ENCODE measurements around the gene CR1. TPM values are rescaled to one million over a fixed set of nuclear protein-coding genes. Genes with fewer than 3 reads are reported as not detected.
"Not testable (repeated sequence)": the region's sequence is repeated elsewhere in the genome, so short reads cannot be mapped to it uniquely, and the experiment has no call there.

The CR1 gene
- polyA plus RNA-seq, 3 donors, result 11.3 to 30.8 (median 26.5) TPM

DNA sequence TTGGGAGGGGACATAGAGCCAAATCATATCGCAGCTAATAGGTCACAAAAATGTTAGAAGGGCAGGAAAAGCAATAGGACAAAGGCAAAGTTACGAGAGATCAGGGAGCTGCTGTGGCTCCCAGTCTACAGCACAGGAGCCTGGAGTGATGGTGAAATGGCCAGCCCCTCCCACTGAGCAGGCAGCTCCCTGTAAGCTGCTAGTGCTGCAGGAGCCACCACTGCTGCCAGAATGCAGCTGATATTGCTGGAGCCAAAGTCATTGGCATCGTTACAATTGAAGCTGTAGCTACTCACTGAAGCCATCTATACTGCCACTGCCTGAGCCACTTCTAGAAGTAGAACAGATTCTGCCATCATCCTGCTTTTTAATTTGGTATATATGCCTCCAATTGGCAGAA is 29.3 kb downstream of the CR1 start:
- H3K4me3 Mint-ChIP-seq; H3K4me1 Mint-ChIP-seq; H4K20me1 ChIP-seq (ENCODE audit: insufficient read depth, low read length); intact Hi-C loops (cut with micrococcal nuclease); H3K27me3 ChIP-seq (ENCODE audit: control insufficient read depth in 2 of 2, insufficient read depth in 2 of 2, low read length in 2 of 2); H3K27me3 Mint-ChIP-seq (ENCODE audit: low read depth in 3 of 3); H3K79me2 ChIP-seq (ENCODE audit: insufficient read depth, low read length); H3K27ac ChIP-seq (ENCODE audit: low read depth in 1 of 2, low read length in 2 of 2); H3K9me3 Mint-ChIP-seq; H3K4me1 ChIP-seq (ENCODE audit: control insufficient read depth in 1 of 2, insufficient read depth in 2 of 2, low read length in 2 of 2); H3K9ac ChIP-seq (ENCODE audit: insufficient read depth, low read length, poor library complexity, severe bottlenecking); H2AFZ ChIP-seq (ENCODE audit: insufficient read depth, low read depth, low read length, poor library complexity, severe bottlenecking); H3K9me3 ChIP-seq (replicated peaks in 1 of 2; ENCODE audit: control insufficient read depth in 1 of 2, insufficient read depth in 1 of 2, low read length in 2 of 2); H3K4me3 ChIP-seq (replicated peaks in 1 of 3; ENCODE audit: low read depth in 2 of 3, low read length in 3 of 3); H3K4me2 ChIP-seq (replicated peaks; ENCODE audit: extremely low read depth, low read length, poor library complexity, severe bottlenecking); DNase-seq: not testable (repeated sequence)
- H3K27ac Mint-ChIP-seq, result peak overlapping the region in 1 of 7 donors; percentile 57
- H3K36me3 Mint-ChIP-seq, result peaks cover 26 to 32% of the 10 kb centered on the region in 2 donors
- peaks cover 0 to 19% of the 10 kb centered on the region in 2 donors for H3K36me3 ChIP-seq (replicated peaks in 1 of 2; ENCODE audit: control insufficient read depth in 1 of 2, insufficient read depth in 2 of 2, low read length in 2 of 2)
- WGBS (ENCODE audit: insufficient coverage), result no CpG with 5 or more reads among the region's 3 CpGs

DNA sequence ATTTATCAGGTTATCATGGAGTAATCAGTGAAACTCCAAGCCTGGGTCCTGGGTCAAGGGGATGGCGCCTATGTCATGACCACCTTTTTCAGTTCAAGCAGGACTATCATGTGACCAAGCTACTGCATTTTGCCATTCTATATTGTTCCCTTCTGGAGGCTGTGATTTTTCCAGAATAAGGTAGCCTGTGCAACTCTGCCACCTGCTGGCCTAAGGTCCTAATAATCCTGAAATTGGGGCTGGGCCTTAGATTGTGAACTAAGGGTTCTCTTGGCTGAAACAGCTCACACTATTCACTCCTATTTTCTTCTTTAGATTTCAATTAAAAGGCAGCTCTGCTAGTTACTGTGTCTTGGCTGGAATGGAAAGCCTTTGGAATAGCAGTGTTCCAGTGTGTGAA is 32.4 kb downstream of the CR1 start:
- peaks cover 20 to 22% of the 10 kb centered on the region in 2 donors for H3K36me3 Mint-ChIP-seq
- H3K27ac Mint-ChIP-seq; H2AFZ ChIP-seq (ENCODE audit: insufficient read depth, low read depth, low read length, poor library complexity, severe bottlenecking); H3K4me2 ChIP-seq (replicated peaks; ENCODE audit: extremely low read depth, low read length, poor library complexity, severe bottlenecking); H3K27me3 ChIP-seq (ENCODE audit: control insufficient read depth in 2 of 2, insufficient read depth in 2 of 2, low read length in 2 of 2); H3K4me1 Mint-ChIP-seq; H3K9ac ChIP-seq (ENCODE audit: insufficient read depth, low read length, poor library complexity, severe bottlenecking); H3K27me3 Mint-ChIP-seq (ENCODE audit: low read depth in 3 of 3); intact Hi-C loops (cut with micrococcal nuclease); H4K20me1 ChIP-seq (ENCODE audit: insufficient read depth, low read length); H3K9me3 Mint-ChIP-seq; H3K4me3 ChIP-seq (replicated peaks in 1 of 3; ENCODE audit: low read depth in 2 of 3, low read length in 3 of 3); H3K4me3 Mint-ChIP-seq; DNase-seq; H3K9me3 ChIP-seq (replicated peaks in 1 of 2; ENCODE audit: control insufficient read depth in 1 of 2, insufficient read depth in 1 of 2, low read length in 2 of 2); H3K27ac ChIP-seq (ENCODE audit: low read depth in 1 of 2, low read length in 2 of 2); H3K4me1 ChIP-seq (ENCODE audit: control insufficient read depth in 1 of 2, insufficient read depth in 2 of 2, low read length in 2 of 2); H3K79me2 ChIP-seq (ENCODE audit: insufficient read depth, low read length): not testable (repeated sequence)
- H3K36me3 ChIP-seq (replicated peaks in 1 of 2; ENCODE audit: control insufficient read depth in 1 of 2, insufficient read depth in 2 of 2, low read length in 2 of 2), result peaks cover 0 to 14% of the 10 kb centered on the region in 2 donors
- WGBS (ENCODE audit: insufficient coverage), result no CpG with 5 or more reads among the region's 1 CpG

DNA sequence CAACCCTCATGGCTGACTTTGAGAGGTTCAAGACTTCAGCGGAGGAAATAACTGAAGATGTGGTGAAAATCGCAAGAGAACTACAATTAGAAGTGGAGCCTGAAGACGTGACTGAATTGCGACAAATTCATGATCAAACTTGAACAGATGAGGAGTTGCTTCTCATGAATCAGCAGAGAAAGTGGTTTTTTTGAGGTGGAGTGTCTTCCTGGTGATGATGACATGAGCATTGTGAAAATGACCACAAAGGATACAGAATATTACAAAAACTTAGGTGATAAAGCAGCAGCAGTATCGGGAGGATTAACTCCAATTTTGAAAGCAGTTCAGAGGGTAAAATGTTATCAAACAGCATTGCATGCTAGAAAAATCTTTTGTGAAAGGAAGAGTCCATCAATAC is 40.3 kb downstream of the CR1 start:
- H3K9ac ChIP-seq (ENCODE audit: insufficient read depth, low read length, poor library complexity, severe bottlenecking); H3K79me2 ChIP-seq (ENCODE audit: insufficient read depth, low read length); H3K4me1 Mint-ChIP-seq; H4K20me1 ChIP-seq (ENCODE audit: insufficient read depth, low read length); H3K4me1 ChIP-seq (ENCODE audit: control insufficient read depth in 1 of 2, insufficient read depth in 2 of 2, low read length in 2 of 2); H3K36me3 ChIP-seq (replicated peaks in 1 of 2; ENCODE audit: control insufficient read depth in 1 of 2, insufficient read depth in 2 of 2, low read length in 2 of 2); H2AFZ ChIP-seq (ENCODE audit: insufficient read depth, low read depth, low read length, poor library complexity, severe bottlenecking); H3K27ac Mint-ChIP-seq; H3K4me2 ChIP-seq (replicated peaks; ENCODE audit: extremely low read depth, low read length, poor library complexity, severe bottlenecking); H3K4me3 ChIP-seq (replicated peaks in 1 of 3; ENCODE audit: low read depth in 2 of 3, low read length in 3 of 3); H3K27ac ChIP-seq (ENCODE audit: low read depth in 1 of 2, low read length in 2 of 2); H3K36me3 Mint-ChIP-seq; H3K9me3 Mint-ChIP-seq; intact Hi-C loops (cut with micrococcal nuclease); H3K9me3 ChIP-seq (replicated peaks in 1 of 2; ENCODE audit: control insufficient read depth in 1 of 2, insufficient read depth in 1 of 2, low read length in 2 of 2); H3K27me3 Mint-ChIP-seq (ENCODE audit: low read depth in 3 of 3); DNase-seq; H3K27me3 ChIP-seq (ENCODE audit: control insufficient read depth in 2 of 2, insufficient read depth in 2 of 2, low read length in 2 of 2); H3K4me3 Mint-ChIP-seq: not testable (repeated sequence)
- WGBS (ENCODE audit: insufficient coverage), result no CpG with 5 or more reads among the region's 5 CpGs

DNA sequence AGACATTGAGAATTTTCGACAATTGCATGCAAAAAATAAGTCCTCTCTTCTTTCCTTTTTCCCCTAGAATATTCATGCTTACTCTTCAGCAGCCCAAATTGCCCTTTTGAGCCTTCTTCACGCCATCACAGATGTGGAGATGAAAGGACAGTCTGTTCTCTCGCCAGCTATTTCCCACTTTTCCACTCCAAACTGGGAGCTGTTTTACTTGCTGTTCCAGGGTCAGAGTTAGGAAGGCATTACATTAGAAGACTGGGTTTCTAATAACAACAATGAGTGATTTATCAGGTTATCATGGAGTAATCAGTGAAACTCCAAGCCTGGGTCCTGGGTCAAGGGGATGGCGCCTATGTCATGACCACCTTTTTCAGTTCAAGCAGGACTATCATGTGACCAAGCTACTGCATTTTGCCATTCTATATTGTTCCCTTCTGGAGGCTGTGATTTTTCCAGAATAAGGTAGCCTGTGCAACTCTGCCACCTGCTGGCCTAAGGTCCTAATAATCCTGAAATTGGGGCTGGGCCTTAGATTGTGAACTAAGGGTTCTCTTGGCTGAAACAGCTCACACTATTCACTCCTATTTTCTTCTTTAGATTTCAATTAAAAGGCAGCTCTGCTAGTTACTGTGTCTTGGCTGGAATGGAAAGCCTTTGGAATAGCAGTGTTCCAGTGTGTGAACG is 50.9 kb downstream of the CR1 start:
- H3K4me3 ChIP-seq (replicated peaks in 1 of 3; ENCODE audit: low read depth in 2 of 3, low read length in 3 of 3); H3K79me2 ChIP-seq (ENCODE audit: insufficient read depth, low read length); H3K27ac Mint-ChIP-seq; H3K27me3 Mint-ChIP-seq (ENCODE audit: low read depth in 3 of 3); H3K4me3 Mint-ChIP-seq; H4K20me1 ChIP-seq (ENCODE audit: insufficient read depth, low read length); H3K36me3 Mint-ChIP-seq; H2AFZ ChIP-seq (ENCODE audit: insufficient read depth, low read depth, low read length, poor library complexity, severe bottlenecking); H3K36me3 ChIP-seq (replicated peaks in 1 of 2; ENCODE audit: control insufficient read depth in 1 of 2, insufficient read depth in 2 of 2, low read length in 2 of 2); H3K9me3 ChIP-seq (replicated peaks in 1 of 2; ENCODE audit: control insufficient read depth in 1 of 2, insufficient read depth in 1 of 2, low read length in 2 of 2); DNase-seq; H3K4me2 ChIP-seq (replicated peaks; ENCODE audit: extremely low read depth, low read length, poor library complexity, severe bottlenecking); H3K27me3 ChIP-seq (ENCODE audit: control insufficient read depth in 2 of 2, insufficient read depth in 2 of 2, low read length in 2 of 2); intact Hi-C loops (cut with micrococcal nuclease); H3K27ac ChIP-seq (ENCODE audit: low read depth in 1 of 2, low read length in 2 of 2); H3K9ac ChIP-seq (ENCODE audit: insufficient read depth, low read length, poor library complexity, severe bottlenecking); H3K4me1 ChIP-seq (ENCODE audit: control insufficient read depth in 1 of 2, insufficient read depth in 2 of 2, low read length in 2 of 2); H3K4me1 Mint-ChIP-seq; H3K9me3 Mint-ChIP-seq: not testable (repeated sequence)
- no CpG with 5 or more reads among the region's 5 CpGs for WGBS (ENCODE audit: insufficient coverage)

All from CD14-positive monocyte (primary cell).